ENCODE measurements around the gene CHGA. TPM values are rescaled to one million over a fixed set of nuclear protein-coding genes. Genes with fewer than 3 reads are reported as not detected.
A peak's percentile ranks its signal among the peaks of the same experiment; 100 is the strongest.

CHGA gene
- total RNA-seq, 1 donor from 2014 or later: not detected

GRCh38 chr14:92950773-92951172, 27.8 kb downstream of the CHGA start:
- CTCF ChIA-PET: no interaction called here
- intact Hi-C loops (cut with micrococcal nuclease): loop anchor here (5.0 to 10.0 kb wide), 2 partner anchors 82 to 594 kb away; no protein-coding TSS in a partner anchor

GRCh38 chr14:92951261-92951660, 28.3 kb downstream of the CHGA start:
- H3K36me3 Mint-ChIP-seq (ENCODE audit: low read depth): peaks cover 49% of the 10 kb centered on the region
- no peak overlapping the region for H3K27ac Mint-ChIP-seq
- DNase-seq (no peak), ATAC-seq (ENCODE audit: low read depth) (no peak)
- ChIA-PET CTCF (interaction anchor here (1.1 to 2.5 kb wide), 8 partner anchors 12 to 228 kb away, joined by 3 to 22 read pairs (median 12); partner anchors contain the start of gene ITPK1), POLR2A (no interaction called here)
- H3K4me3 Mint-ChIP-seq: no peak overlapping the region
- no peaks in the 10 kb centered on the region for H3K9me3 Mint-ChIP-seq
- H3K27me3 Mint-ChIP-seq: no peaks in the 10 kb centered on the region
- peaks cover 4% of the 10 kb centered on the region for H3K4me1 Mint-ChIP-seq
- intact Hi-C loops (cut with micrococcal nuclease): loop anchor here (5.0 to 10.0 kb wide), 2 partner anchors 81 to 594 kb away; no protein-coding TSS in a partner anchor
- TF ChIP-seq CTCF (IDR thresholded peaks at IDR 0.05): no peak

More at GRCh38 chr14:92950773-92951172, 27.8 kb downstream of the CHGA start:
- Mint-ChIP-seq H3K27me3 (no peaks in the 10 kb centered on the region), H3K4me1 (peaks cover 4% of the 10 kb centered on the region), H3K9me3 (no peaks in the 10 kb centered on the region), H3K4me3 (no peak overlapping the region), H3K27ac (no peak overlapping the region), H3K36me3 (ENCODE audit: low read depth) (peaks cover 46% of the 10 kb centered on the region)
- DNase-seq (no peak), ATAC-seq (ENCODE audit: low read depth) (no peak)
- POLR2A ChIA-PET: no interaction called here
- TF ChIP-seq CTCF (IDR thresholded peaks at IDR 0.05): no peak

- Mint-ChIP-seq H3K27me3 (no peaks in the 10 kb centered on the region), H3K4me3 (no peak overlapping the region), H3K4me1 (peaks cover 4% of the 10 kb centered on the region), H3K9me3 (no peaks in the 10 kb centered on the region), H3K36me3 (ENCODE audit: low read depth) (peaks cover 50% of the 10 kb centered on the region), H3K27ac (no peak overlapping the region)
- ATAC-seq (ENCODE audit: low read depth): peak; percentile 98
- CTCF ChIA-PET: interaction anchor here (0.7 to 2.5 kb wide), 16 partner anchors 10 to 667 kb away, joined by 3 to 22 read pairs (median 4); partner anchors contain the start of genes ITPK1, LYSET and MOAP1
- intact Hi-C loops (cut with micrococcal nuclease): loop anchor here (1.0 to 10.0 kb wide), 9 partner anchors 80 to 941 kb away; no protein-coding TSS in a partner anchor
- peak; percentile 95 for TF ChIP-seq CTCF (IDR thresholded peaks at IDR 0.05)
- POLR2A ChIA-PET: no interaction called here
- DNase-seq: peak; percentile 79
These were observed 29.0 kb downstream of the CHGA start for GRCh38 chr14:92951912-92952471.

GRCh38 chr14:92952481-92953298, 29.7 kb downstream of the CHGA start:
- no peak overlapping the region for H3K27ac Mint-ChIP-seq
- H3K36me3 Mint-ChIP-seq (ENCODE audit: low read depth): peaks cover 51% of the 10 kb centered on the region
- DNase-seq (no peak), ATAC-seq (ENCODE audit: low read depth) (no peak)
- intact Hi-C loops (cut with micrococcal nuclease): loop anchor here (1.0 to 10.0 kb wide), 9 partner anchors 80 to 940 kb away; no protein-coding TSS in a partner anchor
- H3K4me1 Mint-ChIP-seq: peaks cover 4% of the 10 kb centered on the region
- H3K9me3 Mint-ChIP-seq: no peaks in the 10 kb centered on the region
- TF ChIP-seq CTCF (IDR thresholded peaks at IDR 0.05): no peak
- no peak overlapping the region for H3K4me3 Mint-ChIP-seq
- no peaks in the 10 kb centered on the region for H3K27me3 Mint-ChIP-seq
- ChIA-PET CTCF (interaction anchor here (0.7 to 2.5 kb wide), 16 partner anchors 9 to 666 kb away, joined by 3 to 22 read pairs (median 4); partner anchors contain the start of genes ITPK1, LYSET and MOAP1), POLR2A (no interaction called here)

GRCh38 chr14:92953526-92953925, 30.6 kb downstream of the CHGA start:
- Mint-ChIP-seq H3K36me3 (ENCODE audit: low read depth) (peaks cover 55% of the 10 kb centered on the region), H3K9me3 (no peaks in the 10 kb centered on the region), H3K27ac (no peak overlapping the region), H3K4me1 (peaks cover 4% of the 10 kb centered on the region), H3K4me3 (no peak overlapping the region), H3K27me3 (no peaks in the 10 kb centered on the region)
- no peak for TF ChIP-seq CTCF (IDR thresholded peaks at IDR 0.05)
- CTCF ChIA-PET: interaction anchor here (0.7 to 2.5 kb wide), 2 partner anchors 87 to 226 kb away, joined by 3 to 16 read pairs; no protein-coding TSS in a partner anchor
- POLR2A ChIA-PET: no interaction called here
- no peak for ATAC-seq (ENCODE audit: low read depth)
- no peak for DNase-seq
- intact Hi-C loops (cut with micrococcal nuclease): loop anchor here (2.0 to 10.0 kb wide), 3 partner anchors 79 to 939 kb away; no protein-coding TSS in a partner anchor

Data from activated B cell treated with CpG ODN at 0.5 μM for 24 hours (primary cell).